IPS-18c (cell line): ENCODE measurements around the gene RAB5B.

ENCODE experiments used
- H3K4me3 ChIP-seq: 2 replicates; pipeline ENCODE4 v1.7.0; 2013; ENCODE audit warnings: low read depth, mild to moderate bottlenecking, low read length, moderate library complexity; ENCODE audit not compliant: insufficient read depth
- H3K9me3 ChIP-seq: one replicate; pipeline ENCODE4 v1.6.1; 2013; ENCODE audit warnings: mild to moderate bottlenecking, low read length, moderate library complexity; ENCODE audit not compliant: control insufficient read depth, insufficient read depth

The RAB5B gene

GRCh38 chr12:55937981-55938380 lies 35.9 kb upstream of the RAB5B start:
- no peaks in the 10 kb centered on the region for H3K9me3 ChIP-seq
- H3K4me3 ChIP-seq, result no peak overlapping the region

GRCh38 chr12:55938826-55939501 lies 34.9 kb upstream of the RAB5B start:
- no peaks in the 10 kb centered on the region for H3K9me3 ChIP-seq
- H3K4me3 ChIP-seq, result no peak overlapping the region

- Histone ChIP-seq H3K9me3 (no peaks in the 10 kb centered on the region), H3K4me3 (0 out of 2 replicates have a peak overlapping the region, but pooled peaks have one; percentile 6)
Observed at GRCh38 chr12:55940065-55940732, 33.7 kb upstream of the RAB5B start.

- Histone ChIP-seq H3K9me3 (no peaks in the 10 kb centered on the region), H3K4me3 (no peak overlapping the region)
Observed at GRCh38 chr12:55942055-55942454, 31.8 kb upstream of the RAB5B start.

GRCh38 chr12:55942577-55943136 lies 31.2 kb upstream of the RAB5B start:
- Histone ChIP-seq H3K9me3 (no peaks in the 10 kb centered on the region), H3K4me3 (no peak overlapping the region)

- Histone ChIP-seq H3K9me3 (no peaks in the 10 kb centered on the region), H3K4me3 (no peak overlapping the region)
Observed at GRCh38 chr12:55946553-55946952, 27.3 kb upstream of the RAB5B start.

- Histone ChIP-seq H3K4me3 (no peak overlapping the region), H3K9me3 (no peaks in the 10 kb centered on the region)
Observed at GRCh38 chr12:55955344-55955743, 18.5 kb upstream of the RAB5B start.

- no peak overlapping the region for H3K4me3 ChIP-seq
- no peaks in the 10 kb centered on the region for H3K9me3 ChIP-seq
Observed at GRCh38 chr12:55955800-55956508, 17.9 kb upstream of the RAB5B start.

- H3K9me3 ChIP-seq, result no peaks in the 10 kb centered on the region
- H3K4me3 ChIP-seq, result no peak overlapping the region
Observed at GRCh38 chr12:55957106-55957859, 16.6 kb upstream of the RAB5B start.

GRCh38 chr12:55963760-55964159 lies 10.1 kb upstream of the RAB5B start:
- Histone ChIP-seq H3K4me3 (no peak overlapping the region), H3K9me3 (no peaks in the 10 kb centered on the region)

GRCh38 chr12:55965240-55965639 lies 8.6 kb upstream of the RAB5B start:
- H3K9me3 ChIP-seq, result no peaks in the 10 kb centered on the region
- peak overlapping the region; percentile 97 for H3K4me3 ChIP-seq

GRCh38 chr12:55965941-55966407 lies 7.9 kb upstream of the RAB5B start, which contains the start of gene PMEL:
TSS of gene PMEL (minus strand) at chr12:55966042. CDS start at chr12:55966011, 31 bp downstream.
- H3K4me3 ChIP-seq, result peak within 1 kb of the TSS; percentile 97
- H3K9me3 ChIP-seq, result no peaks in the 10 kb centered on the region

GRCh38 chr12:55966408-55967281 lies 7.2 kb upstream of the RAB5B start, which contains the start of gene CDK2:
TSS of gene CDK2 (plus strand) at chr12:55966830. CDS start at chr12:55967009, 179 bp downstream.
- Histone ChIP-seq H3K4me3 (peak within 1 kb of the TSS; percentile 97), H3K9me3 (no peaks in the 10 kb centered on the region)

GRCh38 chr12:55969356-55969755 lies 4.5 kb upstream of the RAB5B start:
- Histone ChIP-seq H3K9me3 (no peaks in the 10 kb centered on the region), H3K4me3 (no peak overlapping the region)

GRCh38 chr12:55970775-55971174 lies 3.1 kb upstream of the RAB5B start:
- H3K9me3 ChIP-seq, result peaks cover 4% of the 10 kb centered on the region
- no peak overlapping the region for H3K4me3 ChIP-seq

GRCh38 chr12:55972042-55972441 lies 1.8 kb upstream of the RAB5B start:
- peaks cover 4% of the 10 kb centered on the region for H3K9me3 ChIP-seq
- no peak overlapping the region for H3K4me3 ChIP-seq
